Naive thymus-derived CD8-positive, alpha-beta T cell (primary cell): ENCODE results near the gene ZNF682. TPM values are rescaled to one million over a fixed set of nuclear protein-coding genes. Genes with fewer than 3 reads are reported as not detected.
"Not testable (repeated sequence)": the region's sequence is repeated elsewhere in the genome, so short reads cannot be mapped to it uniquely, and the experiment has no call there.

ENCODE experiments used
- ATAC-seq, 2 donors: fragments of 150-1000 bp; cut with Tn5 transposase in 1 of 2; sonication (Bioruptor Pico), chemical (Tn5 transposase) in 1 of 2; 1 replicate in 1 of 2; 2 replicates in 1 of 2; pipeline ENCODE4 v1.10.0; 2021; ENCODE audit warnings: mild to moderate bottlenecking in 2 of 2, moderate library complexity in 2 of 2
- POLR2A ChIA-PET: fragments of 350-600 bp; sonication (Branson Sonifier 250); formaldehyde crosslinking; loops from one replicate; lab custom pipeline; 2021; ENCODE audit warnings: antibody characterized with exemption; lab: Charles Lee
- DNase-seq, 10 donors: peaks; one replicate each; pipeline versions ENCODE4 v3.0.0 to v3.0.0-alpha.2; 2020 to 2022
- H3K27ac Mint-ChIP-seq, 10 donors: one replicate each; pipeline ENCODE4 v1.8.0; 2020 to 2022; ENCODE audit warnings: mild to moderate bottlenecking in 10 of 10, mixed read lengths in 10 of 10, moderate library complexity in 4 of 10, inconsistent platforms in 1 of 10
- H3K27me3 Mint-ChIP-seq, 5 donors: one replicate each; pipeline ENCODE4 v1.8.0; 2021 to 2022; ENCODE audit warnings: mixed read lengths in 5 of 5
- H3K36me3 Mint-ChIP-seq, 3 donors: one replicate each; pipeline ENCODE4 v1.8.0; 2020 to 2022; ENCODE audit warnings: mixed read lengths in 3 of 3, mild to moderate bottlenecking in 2 of 3, inconsistent platforms in 1 of 3
- H3K4me1 Mint-ChIP-seq, 4 donors: one replicate each; pipeline ENCODE4 v1.8.0; 2021 to 2022; ENCODE audit warnings: mixed read lengths in 4 of 4
- H3K4me3 Mint-ChIP-seq, 10 donors: one replicate each; pipeline ENCODE4 v1.8.0; 2020 to 2022; ENCODE audit warnings: mild to moderate bottlenecking in 10 of 10, mixed read lengths in 10 of 10, moderate library complexity in 6 of 10, inconsistent platforms in 1 of 10
- H3K9me3 Mint-ChIP-seq, 9 donors: one replicate each; pipeline ENCODE4 v1.8.0; 2020 to 2022; ENCODE audit warnings: mixed read lengths in 9 of 9, mild to moderate bottlenecking in 3 of 9, inconsistent platforms in 1 of 9, moderate library complexity in 1 of 9
- polyA plus RNA-seq, 3 donors: library from polyadenylated mRNA; unstranded; fragments of 300-500 nt; fragmentation: Illumina TruSeq; gene quantifications; one replicate each; pipeline ENCODE4 v1.2.3, GENCODE V29; 2021
- total RNA-seq, 8 experiments: library from RNA in 2 of 8; stranded (reverse) in 2 of 8; gene quantifications; one replicate each; pipeline ENCODE4 v1.2.3 and lab custom pipeline; 2021 to 2026

ZNF682 gene
- total RNA-seq (10 to 100 TPM; 11.7 to 11.8 TPM), polyA plus RNA-seq (1 to 10 TPM; 2.8 to 5.9 (median 3.4) TPM), total RNA-seq (lab: John Stamatoyannopoulos, UW) (8.1 to 27.1 (median 11.3) reads per million in 6 experiments)

GRCh38 chr19:20039203-20039723 is at the start of gene ZNF682:
TSS of gene ZNF682 (minus strand) at chr19:20039505. CDS start at chr19:20039345, 160 bp downstream.
- H3K4me1 Mint-ChIP-seq: peaks cover 7 to 26% (median 20%) of the 10 kb centered on the region in 4 donors
- ATAC-seq: peak; percentile 98

GRCh38 chr19:20082876-20083275 is 43.6 kb upstream of the ZNF682 start:
- H3K4me3 Mint-ChIP-seq, ATAC-seq, POLR2A ChIA-PET, DNase-seq, H3K27me3 Mint-ChIP-seq: not testable (repeated sequence)
- Mint-ChIP-seq H3K27ac (peak overlapping the region in 1 of 10 donors; percentile 32), H3K36me3 (peaks cover 9 to 32% (median 11%) of the 10 kb centered on the region in 3 donors), H3K4me1 (peaks cover 4 to 14% (median 14%) of the 10 kb centered on the region in 4 donors), H3K9me3 (peaks cover 0 to 20% (median 6%) of the 10 kb centered on the region in 9 donors)

More at GRCh38 chr19:20039203-20039723, at the start of gene ZNF682:
- POLR2A ChIA-PET: interaction anchor here (0.6 to 3.3 kb wide), 12 partner anchors 13 to 526 kb away, joined by 3 to 37 read pairs (median 6); partner anchors contain the start of genes ATP13A1, ZNF101, ZNF253 and ZNF486
- DNase-seq: peak; percentile 86 to 98 (median 94)
- peak within 1 kb of the TSS; percentile 87 to 99 (median 96) for H3K27ac Mint-ChIP-seq
- H3K27me3 Mint-ChIP-seq: peaks cover 0 to 4% (median 1%) of the 10 kb centered on the region in 5 donors
- peak within 1 kb of the TSS; percentile 90 to 99 (median 96) for H3K4me3 Mint-ChIP-seq
- peaks cover 0 to 4% (median 0%) of the 10 kb centered on the region in 3 donors for H3K36me3 Mint-ChIP-seq
- no peaks in the 10 kb centered on the region for H3K9me3 Mint-ChIP-seq

GRCh38 chr19:20082232-20082833 is 43.0 kb upstream of the ZNF682 start:
- DNase-seq, POLR2A ChIA-PET, ATAC-seq, H3K4me3 Mint-ChIP-seq, H3K27ac Mint-ChIP-seq, H3K27me3 Mint-ChIP-seq: not testable (repeated sequence)
- Mint-ChIP-seq H3K9me3 (peaks cover 0 to 17% (median 1%) of the 10 kb centered on the region in 9 donors), H3K36me3 (peaks cover 5 to 28% (median 8%) of the 10 kb centered on the region in 3 donors), H3K4me1 (peaks cover 6 to 19% (median 17%) of the 10 kb centered on the region in 4 donors)

- POLR2A ChIA-PET: no interaction called here
- Mint-ChIP-seq H3K4me1 (peaks cover 6 to 19% (median 17%) of the 10 kb centered on the region in 4 donors), H3K4me3 (peak overlapping the region in 6 of 10 donors; percentile 4 to 52 (median 32))
Observed at GRCh38 chr19:20080656-20081055, 41.4 kb upstream of the ZNF682 start.

GRCh38 chr19:20079476-20079875 is 40.2 kb upstream of the ZNF682 start:
- Mint-ChIP-seq H3K27me3 (no peaks in the 10 kb centered on the region), H3K4me3 (peak overlapping the region; percentile 15 to 89 (median 54)), H3K9me3 (peaks cover 0 to 14% (median 1%) of the 10 kb centered on the region in 9 donors), H3K36me3 (peaks cover 5 to 23% (median 5%) of the 10 kb centered on the region in 3 donors), H3K4me1 (peaks cover 6 to 19% (median 17%) of the 10 kb centered on the region in 4 donors), H3K27ac (peak overlapping the region in 2 of 10 donors; percentile 0 to 65)
- no peak for DNase-seq
- POLR2A ChIA-PET: interaction anchor here (0.7 kb wide), 1 partner anchor 742 kb away, joined by 4 read pairs; no protein-coding TSS in a partner anchor
- no peak for ATAC-seq

More at GRCh38 chr19:20080656-20081055, 41.4 kb upstream of the ZNF682 start:
- Mint-ChIP-seq H3K36me3 (peaks cover 5 to 25% (median 8%) of the 10 kb centered on the region in 3 donors), H3K27me3 (no peaks in the 10 kb centered on the region), H3K9me3 (peaks cover 0 to 15% (median 1%) of the 10 kb centered on the region in 9 donors), H3K27ac (no peak overlapping the region)
- ATAC-seq (no peak), DNase-seq (no peak)

GRCh38 chr19:20078581-20079031 is 39.3 kb upstream of the ZNF682 start:
- H3K27me3 Mint-ChIP-seq: no peaks in the 10 kb centered on the region
- peaks cover 0 to 14% (median 1%) of the 10 kb centered on the region in 9 donors for H3K9me3 Mint-ChIP-seq
- peak overlapping the region; percentile 85 to 94 (median 90) for H3K4me3 Mint-ChIP-seq
- DNase-seq (peak in 1 of 10 donors; percentile 15), ATAC-seq (no peak)
- peaks cover 6 to 19% (median 17%) of the 10 kb centered on the region in 4 donors for H3K4me1 Mint-ChIP-seq
- H3K27ac Mint-ChIP-seq: peak overlapping the region in 6 of 10 donors; percentile 22 to 86 (median 71)
- POLR2A ChIA-PET: interaction anchor here (1.8 kb wide), 2 partner anchors 26 to 39 kb away, joined by 6 to 16 read pairs; partner anchors contain the start of gene ZNF682
- peaks cover 4 to 20% (median 5%) of the 10 kb centered on the region in 3 donors for H3K36me3 Mint-ChIP-seq

GRCh38 chr19:20077791-20078463 is 38.6 kb upstream of the ZNF682 start, which contains the start of gene ZNF90:
TSS of gene ZNF90 (plus strand) at chr19:20078000. CDS start at chr19:20078133, 133 bp downstream.
- Mint-ChIP-seq H3K4me3 (peak within 1 kb of the TSS; percentile 85 to 94 (median 90)), H3K27ac (peak within 1 kb of the TSS in 9 of 10 donors; percentile 22 to 86 (median 69)), H3K27me3 (no peaks in the 10 kb centered on the region), H3K4me1 (peaks cover 6 to 19% (median 17%) of the 10 kb centered on the region in 4 donors), H3K9me3 (peaks cover 0 to 10% (median 1%) of the 10 kb centered on the region in 9 donors), H3K36me3 (peaks cover 0 to 13% (median 2%) of the 10 kb centered on the region in 3 donors)
- ATAC-seq: peak; percentile 99
- POLR2A ChIA-PET: interaction anchor here (0.6 to 1.8 kb wide), 6 partner anchors 26 to 1064 kb away, joined by 3 to 16 read pairs (median 6); partner anchors contain the start of genes ZNF101, ZNF431, ZNF486 and ZNF682
- peak; percentile 69 to 96 (median 86) for DNase-seq

GRCh38 chr19:20072936-20073335 is 33.6 kb upstream of the ZNF682 start:
- POLR2A ChIA-PET: no interaction called here

GRCh38 chr19:20070691-20071090 is 31.4 kb upstream of the ZNF682 start:
- ATAC-seq: no peak
- POLR2A ChIA-PET: no interaction called here

More at GRCh38 chr19:20072936-20073335, 33.6 kb upstream of the ZNF682 start:
- peaks cover 0 to 25% (median 11%) of the 10 kb centered on the region in 3 donors for H3K36me3 Mint-ChIP-seq
- DNase-seq (no peak), ATAC-seq (no peak)
- no peak overlapping the region for H3K27ac Mint-ChIP-seq
- H3K27me3 Mint-ChIP-seq: peaks cover 10 to 15% (median 12%) of the 10 kb centered on the region in 5 donors
- peaks cover 1 to 5% (median 4%) of the 10 kb centered on the region in 4 donors for H3K4me1 Mint-ChIP-seq
- H3K4me3 Mint-ChIP-seq: no peak overlapping the region
- peaks cover 0 to 20% (median 4%) of the 10 kb centered on the region in 9 donors for H3K9me3 Mint-ChIP-seq

GRCh38 chr19:20068559-20068958 is 29.3 kb upstream of the ZNF682 start:
- POLR2A ChIA-PET, ATAC-seq, H3K27ac Mint-ChIP-seq, DNase-seq, H3K4me1 Mint-ChIP-seq: not testable (repeated sequence)
- Mint-ChIP-seq H3K36me3 (peaks cover 0 to 33% (median 15%) of the 10 kb centered on the region in 3 donors), H3K9me3 (peaks cover 0 to 41% (median 11%) of the 10 kb centered on the region in 9 donors), H3K4me3 (peak overlapping the region in 1 of 10 donors; percentile 8), H3K27me3 (peaks cover 16 to 29% (median 23%) of the 10 kb centered on the region in 5 donors)

More at GRCh38 chr19:20070691-20071090, 31.4 kb upstream of the ZNF682 start:
- no peak overlapping the region for H3K4me3 Mint-ChIP-seq
- peaks cover 0 to 33% (median 15%) of the 10 kb centered on the region in 3 donors for H3K36me3 Mint-ChIP-seq
- DNase-seq: no peak
- no peak overlapping the region for H3K27ac Mint-ChIP-seq
- H3K27me3 Mint-ChIP-seq: peaks cover 16 to 29% (median 23%) of the 10 kb centered on the region in 5 donors
- no peaks in the 10 kb centered on the region for H3K4me1 Mint-ChIP-seq
- H3K9me3 Mint-ChIP-seq: peaks cover 0 to 35% (median 11%) of the 10 kb centered on the region in 9 donors

GRCh38 chr19:20067943-20068342 is 28.6 kb upstream of the ZNF682 start:
- no peak for DNase-seq
- no peak for ATAC-seq
- no peak overlapping the region for H3K27ac Mint-ChIP-seq
- H3K9me3 Mint-ChIP-seq: peaks cover 0 to 41% (median 11%) of the 10 kb centered on the region in 9 donors
- peaks cover 16 to 29% (median 23%) of the 10 kb centered on the region in 5 donors for H3K27me3 Mint-ChIP-seq
- H3K4me1 Mint-ChIP-seq: no peaks in the 10 kb centered on the region
- H3K4me3 Mint-ChIP-seq: peak overlapping the region in 1 of 10 donors; percentile 10
- peaks cover 0 to 33% (median 15%) of the 10 kb centered on the region in 3 donors for H3K36me3 Mint-ChIP-seq
- POLR2A ChIA-PET: interaction anchor here (0.6 kb wide), 1 partner anchor 1401 kb away, joined by 4 read pairs; no protein-coding TSS in a partner anchor
